ENCODE results near the gene RPP14.
"Not testable (repeated sequence)": the region's sequence is repeated elsewhere in the genome, so short reads cannot be mapped to it uniquely, and the experiment has no call there.

RPP14 gene

DNA sequence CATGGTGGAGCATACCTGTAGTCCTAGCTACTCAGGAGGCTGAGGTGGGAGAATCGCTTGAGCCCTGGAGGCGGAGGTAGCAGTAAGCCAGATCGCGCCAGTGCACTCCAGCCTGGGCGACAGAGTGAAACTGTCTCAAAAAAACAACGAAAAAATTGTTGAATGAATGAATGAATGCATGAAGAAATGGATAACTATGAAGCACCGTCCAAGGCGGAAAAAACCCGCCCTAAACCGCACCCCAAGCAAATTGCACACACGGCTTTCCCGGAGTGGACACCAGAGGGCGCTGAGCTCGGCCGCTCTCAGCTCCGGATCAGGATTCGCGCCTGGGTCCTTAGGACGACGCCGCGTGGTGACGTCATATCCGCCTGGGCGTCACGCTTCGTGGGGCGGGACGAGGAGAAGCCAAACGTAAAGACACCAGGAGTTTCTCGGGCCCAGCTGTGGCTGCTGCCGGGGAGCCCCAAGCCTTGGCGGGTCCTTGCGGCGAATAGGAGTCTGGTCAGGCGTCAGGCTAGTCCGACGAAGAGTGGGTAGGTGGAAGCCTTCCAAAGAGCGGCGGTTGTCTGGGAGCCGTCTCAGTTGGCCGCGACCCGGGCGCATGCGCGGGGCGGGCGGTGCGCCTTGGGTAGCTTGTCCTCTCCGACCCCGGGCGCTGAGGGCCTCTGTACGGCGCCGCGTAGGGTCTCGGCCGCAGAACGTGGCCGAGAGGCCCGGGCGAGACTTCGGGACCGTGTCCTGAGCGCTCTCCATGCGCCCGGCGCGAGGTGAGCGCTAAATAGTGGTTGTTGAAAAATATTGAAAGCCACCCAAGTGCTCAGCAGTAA lies at the start of gene RPP14, which contains the start of gene HTD2:
RPP14 (plus strand) TSS at position 364 of the 830 bp plus-strand sequence. CDS start 4,085 bp downstream, outside the sequence.
HTD2 (plus strand) TSS at position 639 of the 830 bp plus-strand sequence. CDS start 11,094 bp downstream, outside the sequence.
- peak; percentile 87 to 92 for DNase-seq

DNA sequence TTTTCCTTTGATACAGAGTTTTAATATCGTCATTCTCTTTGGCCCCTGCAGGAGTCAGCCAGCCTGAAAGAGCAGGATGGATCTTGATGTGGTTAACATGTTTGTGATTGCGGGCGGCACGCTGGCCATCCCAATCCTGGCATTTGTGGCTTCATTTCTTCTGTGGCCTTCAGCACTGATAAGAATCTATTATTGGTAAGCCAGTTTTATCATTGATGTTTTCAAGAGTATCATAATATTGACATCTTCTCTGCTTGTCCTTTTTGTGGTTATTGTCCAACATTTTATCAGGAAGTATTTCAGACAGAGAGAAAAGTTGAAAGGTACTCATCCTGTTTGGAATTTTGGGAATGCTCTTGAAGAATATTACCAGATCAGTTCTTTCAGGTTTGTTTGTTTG lies 49.5 kb upstream of the RPP14 start:
- DNase-seq, result no peak

DNA sequence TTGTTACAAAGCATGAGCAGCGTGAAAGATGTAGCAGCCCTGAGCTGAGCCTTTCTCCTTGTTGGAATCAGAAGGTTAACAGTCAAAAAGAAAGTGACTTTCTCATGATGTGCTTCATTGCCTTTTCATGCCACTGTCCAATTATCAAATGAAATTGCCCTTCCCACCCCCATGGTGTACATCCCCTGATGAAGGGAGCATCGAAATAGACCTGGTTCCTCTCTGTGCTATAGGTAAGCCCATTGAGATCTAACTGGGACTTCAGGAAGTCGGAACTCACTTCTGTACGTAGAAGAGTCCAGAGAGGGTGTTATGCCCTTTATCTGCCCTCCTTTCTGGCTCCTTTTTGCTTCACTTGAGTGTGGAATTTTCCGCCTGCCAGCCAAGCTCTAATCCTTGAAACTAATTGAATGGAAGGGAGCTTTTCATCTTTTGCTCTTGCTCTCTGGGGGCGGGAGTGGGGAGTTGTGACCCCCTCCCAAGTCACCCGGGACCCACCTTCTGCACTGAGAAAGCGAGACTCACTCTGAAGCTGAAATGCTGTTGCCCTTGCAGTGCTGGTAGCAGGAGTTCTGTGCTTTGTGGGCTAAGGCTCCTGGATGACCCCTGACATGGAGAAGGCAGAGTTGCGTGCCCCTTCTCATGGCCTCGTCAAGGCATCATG lies 47.5 kb upstream of the RPP14 start:
- DNase-seq, result no peak

DNA sequence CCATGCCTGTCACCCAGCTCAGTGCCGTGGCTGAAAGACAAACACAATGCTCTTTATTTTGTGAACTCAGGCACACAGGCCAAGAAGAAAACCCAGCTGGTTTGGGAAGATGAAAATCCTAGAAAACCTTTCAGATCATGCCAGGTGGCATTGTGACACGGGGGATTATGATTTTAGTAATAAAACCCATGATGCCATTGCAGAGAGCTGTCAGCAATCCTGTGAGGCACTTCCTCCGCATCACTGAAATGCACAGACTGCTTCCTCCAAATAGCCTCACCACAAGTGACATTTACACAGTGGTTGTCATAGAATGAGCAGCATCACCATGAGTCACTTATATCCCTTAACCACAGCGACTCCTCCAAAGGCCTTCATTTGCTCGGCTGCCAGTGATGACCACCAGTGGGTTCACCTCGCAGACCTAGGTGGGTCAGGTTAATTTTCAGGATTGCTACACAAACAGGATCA lies 45.7 kb upstream of the RPP14 start:
- no peak for DNase-seq

DNA sequence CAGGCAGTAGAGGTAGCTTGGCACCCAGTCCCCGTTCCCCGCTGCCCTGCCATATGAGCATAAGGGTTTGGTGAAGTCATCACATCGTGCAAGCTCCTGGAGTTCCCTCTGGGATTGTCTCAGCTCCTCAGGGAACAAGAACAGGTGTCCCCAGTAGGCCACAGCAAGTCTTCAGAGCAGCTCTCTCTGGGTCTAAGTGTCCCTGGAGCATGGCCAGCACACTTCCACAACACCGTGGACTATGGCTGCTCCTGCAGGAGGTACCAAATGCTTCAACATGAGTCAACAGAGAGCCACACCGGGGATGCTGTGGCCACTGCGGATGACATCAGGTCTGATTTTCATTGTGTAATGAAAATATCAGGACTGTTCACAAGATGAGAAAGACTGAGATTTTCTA lies 45.3 kb upstream of the RPP14 start:
- DNase-seq, result no peak

DNA sequence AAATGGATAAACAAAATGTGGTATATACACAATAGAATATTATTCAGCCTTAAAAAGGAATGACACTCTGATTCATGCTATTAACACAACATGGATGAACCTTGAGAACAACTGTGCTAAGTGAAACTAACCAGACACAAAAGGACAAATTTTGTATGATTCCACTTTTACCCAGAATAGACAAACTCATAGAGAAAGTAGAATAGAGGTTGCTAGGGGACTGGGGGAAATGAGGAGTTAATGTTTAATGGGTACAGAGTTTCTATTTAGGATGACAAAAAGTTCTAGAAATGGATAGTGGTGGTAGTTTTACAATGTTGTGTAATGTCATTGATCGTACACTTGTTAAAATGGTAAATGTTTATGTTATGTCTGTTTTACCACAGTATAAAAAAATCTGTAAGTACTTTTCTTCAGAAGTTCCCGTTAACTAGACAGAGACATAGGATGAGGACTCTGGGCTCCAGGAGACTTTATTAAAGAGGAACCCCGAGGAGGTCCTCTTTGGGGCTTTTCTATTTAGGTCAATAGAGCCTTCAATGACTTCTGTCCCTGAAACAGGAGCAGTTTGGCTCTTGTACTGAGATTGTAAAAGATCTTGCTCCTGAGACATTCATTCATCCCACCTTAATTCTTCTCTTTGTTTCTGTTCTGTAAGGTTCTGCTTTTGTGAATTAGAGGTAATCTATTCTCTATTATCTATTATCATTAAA lies 43.9 kb upstream of the RPP14 start:
- DNase-seq, result no peak

DNA sequence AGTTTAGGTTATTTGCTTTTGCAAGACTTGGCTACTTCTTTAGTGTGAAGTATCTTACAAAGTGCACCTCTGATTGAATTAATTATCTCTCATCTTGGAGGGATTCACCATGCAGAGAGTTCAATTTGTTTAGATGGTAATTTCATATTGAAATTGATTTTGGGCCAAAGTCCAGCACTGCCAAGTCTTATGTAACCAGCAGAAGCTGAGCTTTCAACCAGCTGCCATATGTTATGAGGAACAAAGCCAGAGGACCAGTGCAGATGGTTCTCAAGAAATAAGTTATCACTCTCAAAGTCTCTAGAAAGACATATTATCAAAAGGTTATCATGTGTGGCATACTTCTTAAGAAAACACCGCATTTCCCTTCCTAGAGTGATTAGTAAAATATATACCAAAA lies 39.5 kb upstream of the RPP14 start:
- peak in 1 of 2 experiments; percentile 43 for DNase-seq

DNA sequence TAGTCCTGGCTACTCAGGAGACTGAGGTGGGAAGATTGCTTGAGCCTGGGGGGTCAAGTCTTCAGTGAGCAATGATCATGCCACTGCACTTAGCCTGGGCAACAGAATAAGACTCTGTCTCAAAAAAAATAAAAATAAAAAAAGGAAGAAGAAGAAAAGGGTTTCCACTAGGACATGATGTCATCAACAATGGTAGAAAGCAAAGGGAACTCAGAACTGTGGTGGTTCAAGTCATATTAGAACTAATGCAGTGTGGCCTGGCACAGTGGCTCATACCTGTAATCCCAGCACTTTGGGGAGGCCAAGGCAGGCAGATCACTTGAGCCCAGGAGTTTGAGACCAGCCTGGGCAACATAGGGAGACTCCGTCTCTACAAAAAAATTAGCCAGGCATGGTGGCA lies 38.5 kb upstream of the RPP14 start:
- not testable (repeated sequence) for DNase-seq

DNA sequence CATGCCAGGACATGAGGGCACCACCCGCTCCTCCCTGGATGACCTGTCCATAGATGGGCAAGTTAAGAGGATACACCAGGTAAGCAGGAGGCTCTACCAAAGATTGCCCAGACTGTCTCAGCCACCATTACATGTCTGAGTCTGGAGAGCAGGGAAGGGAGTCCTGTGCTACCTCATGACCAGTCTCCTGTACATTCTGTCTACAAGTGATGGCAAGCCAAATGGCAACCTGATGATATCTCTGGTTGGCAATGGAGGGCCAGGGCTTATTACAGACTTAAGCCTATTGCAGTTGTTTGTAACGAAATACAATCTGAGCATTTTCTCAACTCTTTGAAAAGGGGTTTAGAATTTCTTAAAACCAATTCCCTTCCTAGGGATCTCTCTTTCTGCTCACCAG lies 36.7 kb upstream of the RPP14 start:
- DNase-seq, result no peak

DNA sequence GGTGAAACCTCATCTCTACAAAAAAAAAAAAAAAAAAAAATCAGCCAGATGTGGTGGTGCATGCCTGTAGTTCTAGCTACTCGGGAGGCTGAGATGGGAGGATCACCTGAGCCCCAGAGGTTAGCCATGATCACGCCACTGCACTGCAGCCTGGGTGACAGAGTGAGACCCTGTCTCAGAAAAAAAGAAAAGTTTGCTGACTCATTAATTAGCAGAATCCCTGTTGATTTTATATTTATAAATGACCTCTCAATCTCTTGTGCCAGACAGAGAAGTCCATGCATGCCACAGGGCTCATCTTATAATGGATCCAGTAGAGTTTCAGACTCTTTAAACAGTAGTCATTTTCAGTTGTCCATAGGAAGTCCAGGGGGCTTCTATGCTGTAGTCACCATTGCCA lies 35.6 kb upstream of the RPP14 start:
- no peak for DNase-seq

DNA sequence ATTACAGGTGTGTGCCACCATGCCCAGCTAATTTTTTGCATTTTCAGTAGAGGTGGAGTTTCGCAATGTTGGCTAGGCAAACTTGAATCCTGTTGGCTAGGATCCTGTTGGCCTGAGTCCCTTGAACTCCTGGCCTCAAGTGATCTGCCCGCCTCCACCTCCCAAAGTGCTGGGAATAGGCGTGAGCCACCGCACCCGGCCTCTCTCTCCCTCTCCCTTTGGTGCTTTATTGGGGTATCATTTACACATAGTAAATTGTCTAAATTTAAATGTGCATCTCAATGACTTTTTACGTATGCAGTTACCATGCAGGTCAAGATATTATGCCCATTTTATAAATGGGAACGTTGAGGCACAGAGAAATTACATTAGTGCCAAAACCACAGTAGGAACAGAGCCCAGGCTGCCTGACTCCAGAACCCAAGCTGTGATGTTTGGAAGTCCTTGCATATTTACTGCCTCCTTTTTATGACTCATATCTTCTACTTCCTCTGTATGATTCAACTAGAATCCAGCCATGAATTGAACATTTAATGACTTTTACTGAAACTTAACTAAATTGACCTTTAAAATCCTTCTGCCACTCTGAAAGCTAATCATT lies 34.0 kb upstream of the RPP14 start:
- DNase-seq, result no peak

DNA sequence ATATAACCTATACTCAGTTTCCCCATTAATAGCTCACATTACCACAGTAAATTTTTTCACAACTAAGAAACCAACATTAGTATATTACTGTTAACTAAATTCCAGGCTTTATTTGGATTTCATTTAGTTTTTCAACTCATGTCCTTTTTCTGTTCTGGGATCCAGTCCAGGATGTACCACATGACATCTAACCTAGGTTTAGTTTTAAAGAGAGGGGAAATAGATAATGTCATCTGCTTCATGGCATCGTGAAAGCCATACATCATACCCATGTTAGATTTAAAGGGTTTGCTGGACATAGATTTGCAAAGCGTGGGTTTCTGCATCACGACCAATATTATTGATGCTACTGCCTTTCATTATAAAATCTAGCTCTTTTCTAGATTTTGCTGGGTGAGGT lies 33.2 kb upstream of the RPP14 start:
- DNase-seq, result no peak

DNA sequence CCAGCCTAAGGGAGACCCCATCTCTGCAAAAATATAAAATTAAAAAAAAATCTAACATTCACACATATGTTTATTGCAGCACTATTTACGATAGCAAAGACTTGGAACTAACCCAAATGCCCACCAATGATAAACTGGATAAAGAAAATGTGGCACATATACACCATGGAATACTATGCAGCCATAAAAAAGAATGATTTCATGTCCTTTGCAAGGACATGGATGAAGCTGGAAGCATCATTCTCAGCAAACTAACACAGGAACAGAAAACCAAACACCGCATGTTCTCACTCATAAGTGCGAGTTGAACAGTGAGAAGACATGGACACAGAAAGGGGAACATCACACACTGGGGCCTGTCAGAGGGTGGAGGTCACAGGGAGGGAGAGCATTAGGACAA lies 32.7 kb upstream of the RPP14 start:
- not testable (repeated sequence) for DNase-seq

DNA sequence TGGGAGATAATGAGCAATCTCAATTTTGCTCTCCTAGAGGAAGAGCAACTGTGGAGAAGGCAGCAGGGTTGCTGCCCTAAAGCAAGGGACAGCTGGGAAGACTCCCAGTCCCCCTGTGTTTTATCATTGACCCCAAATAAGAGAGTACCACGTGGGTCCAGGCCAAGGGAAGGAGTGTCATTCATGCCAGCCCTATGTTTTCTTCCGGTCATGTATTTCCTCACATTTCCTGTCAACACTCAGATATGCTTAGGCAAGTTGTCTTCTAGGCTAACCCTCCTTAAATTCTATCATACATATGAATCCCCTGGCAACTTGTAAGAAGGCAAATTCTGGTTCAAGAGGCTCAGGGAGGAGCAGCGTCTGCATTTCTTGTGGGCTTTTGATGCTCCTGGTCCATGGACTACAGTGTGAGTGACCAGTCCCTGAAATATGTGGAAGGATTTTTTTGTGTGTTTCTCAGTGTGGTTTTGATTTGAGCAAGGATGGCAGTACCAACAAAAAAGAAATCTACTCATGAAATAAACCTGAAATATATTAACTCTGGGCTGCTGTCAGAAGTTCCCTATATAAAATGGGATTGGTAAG lies 31.9 kb upstream of the RPP14 start:
- DNase-seq, result no peak

DNA sequence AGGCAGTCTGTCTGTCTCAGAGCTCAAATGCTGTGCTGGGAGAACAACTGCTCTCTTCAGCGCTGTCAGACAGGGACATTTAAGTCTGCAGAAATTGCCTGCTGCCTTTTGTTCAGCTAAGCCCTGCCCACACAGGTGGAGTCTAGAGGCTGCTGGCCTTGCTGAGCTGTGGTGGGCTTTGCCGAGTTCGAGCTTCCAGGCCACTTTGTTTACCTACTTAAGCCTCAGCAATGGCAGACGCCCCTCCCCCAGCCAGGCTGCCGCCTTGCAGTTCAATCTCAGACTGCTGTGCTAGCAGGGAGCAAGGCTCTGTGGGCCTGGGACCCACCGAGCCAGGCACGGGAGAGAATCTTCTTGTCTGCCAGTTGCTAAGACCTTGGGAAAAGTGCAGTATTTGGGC lies 25.0 kb upstream of the RPP14 start:
- no peak for DNase-seq

DNA sequence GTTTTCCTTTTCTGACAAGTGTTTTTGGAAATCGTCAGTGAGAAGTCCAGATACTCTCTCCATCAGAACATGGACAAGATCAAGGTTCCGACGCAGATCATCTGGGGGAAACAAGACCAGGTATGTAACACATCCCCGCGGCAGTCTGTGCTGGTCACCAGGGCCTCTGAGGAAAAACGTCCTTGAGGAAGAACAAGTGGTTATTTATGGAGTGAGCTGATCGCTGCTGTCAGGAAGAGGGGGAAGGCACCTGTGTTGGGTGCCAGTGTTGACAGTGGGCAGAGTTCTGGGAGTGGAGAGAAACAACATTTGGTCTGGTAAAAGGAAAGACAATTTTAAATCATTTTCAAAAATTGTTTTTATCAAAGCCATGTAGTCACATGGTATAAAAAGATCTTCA lies 20.7 kb upstream of the RPP14 start:
- DNase-seq, result no peak

DNA sequence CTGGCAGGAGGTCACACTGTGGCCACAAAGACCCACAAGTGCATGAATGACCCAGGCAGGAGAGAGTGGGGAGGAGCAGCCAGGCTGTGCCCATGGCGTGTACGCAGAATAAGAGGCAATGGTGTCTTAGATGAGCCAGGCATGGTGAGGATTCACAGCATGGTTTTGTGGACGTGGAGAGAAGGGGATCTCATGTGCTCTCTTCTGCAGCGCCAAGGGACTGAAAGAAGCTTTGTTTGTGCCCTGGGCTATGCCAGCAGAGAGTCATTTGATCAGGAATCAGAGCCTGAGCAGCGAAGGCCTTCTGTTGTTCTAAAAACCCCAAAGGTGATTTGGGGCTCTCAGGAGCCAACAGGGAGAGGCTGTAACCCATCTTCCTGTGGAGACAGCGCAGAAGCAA lies 18.7 kb upstream of the RPP14 start:
- no peak for DNase-seq

DNA sequence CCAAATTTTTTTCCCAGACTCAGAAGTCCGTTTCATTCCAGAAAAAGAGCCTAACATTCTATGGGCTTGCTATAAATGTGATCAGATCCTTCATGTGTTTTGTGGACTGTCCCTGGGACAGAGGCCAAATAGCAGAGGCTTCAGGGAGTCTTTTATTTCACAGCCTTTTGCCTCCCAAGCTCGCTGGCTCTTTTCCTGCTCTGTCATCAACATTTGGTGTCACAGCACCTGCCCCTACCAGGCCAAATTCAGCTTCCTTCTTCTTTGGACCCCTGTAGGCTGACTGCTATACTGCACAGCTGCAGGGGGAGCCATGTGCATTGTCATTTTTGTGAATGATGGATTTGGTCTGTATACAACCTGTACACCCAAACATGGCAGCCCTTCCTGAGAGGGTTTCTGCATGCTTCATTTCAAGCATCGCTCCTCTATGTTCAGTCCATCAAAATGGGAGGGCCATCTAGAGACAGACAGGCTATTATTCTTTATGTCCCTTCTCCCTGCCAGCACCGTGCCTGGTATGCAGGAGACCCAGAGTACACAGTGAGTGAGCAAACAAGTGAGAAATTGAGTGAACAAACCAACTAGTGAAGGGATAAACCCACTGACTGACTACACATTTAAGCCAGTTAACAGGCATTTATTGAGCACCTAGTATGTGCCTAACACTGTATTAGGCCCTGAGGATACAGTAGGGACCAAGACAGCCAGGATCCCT lies 17.9 kb upstream of the RPP14 start:
- DNase-seq, result no peak

DNA sequence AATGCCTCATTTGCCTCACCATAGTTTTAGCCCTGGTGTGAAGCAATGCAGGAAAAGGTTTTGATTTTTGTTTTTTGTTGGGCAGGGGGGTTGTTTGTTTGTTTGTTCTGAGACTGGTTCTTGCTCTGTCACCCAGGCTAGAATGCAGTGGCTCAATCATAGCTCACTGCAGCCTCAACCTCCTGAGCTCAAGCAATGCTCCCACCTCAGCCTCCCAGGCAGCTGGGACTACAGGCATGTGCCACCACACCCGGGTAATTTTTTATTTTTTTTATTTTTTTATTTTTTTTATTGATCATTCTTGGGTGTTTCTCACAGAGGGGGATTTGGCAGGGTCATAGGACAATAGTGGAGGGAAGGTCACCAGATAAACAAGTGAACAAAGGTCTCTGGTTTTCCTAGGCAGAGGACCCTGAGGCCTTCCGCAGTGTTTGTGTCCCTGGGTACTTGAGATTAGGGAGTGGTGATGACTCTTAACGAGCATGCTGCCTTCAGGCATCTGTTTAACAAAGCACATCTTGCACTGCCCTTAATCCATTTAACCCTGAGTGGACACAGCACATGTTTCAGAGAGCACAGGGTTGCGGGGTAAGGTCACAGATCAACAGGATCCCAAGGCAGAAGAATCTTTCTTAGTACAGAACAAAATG lies 17.0 kb upstream of the RPP14 start:
- DNase-seq, result not testable (repeated sequence)

DNA sequence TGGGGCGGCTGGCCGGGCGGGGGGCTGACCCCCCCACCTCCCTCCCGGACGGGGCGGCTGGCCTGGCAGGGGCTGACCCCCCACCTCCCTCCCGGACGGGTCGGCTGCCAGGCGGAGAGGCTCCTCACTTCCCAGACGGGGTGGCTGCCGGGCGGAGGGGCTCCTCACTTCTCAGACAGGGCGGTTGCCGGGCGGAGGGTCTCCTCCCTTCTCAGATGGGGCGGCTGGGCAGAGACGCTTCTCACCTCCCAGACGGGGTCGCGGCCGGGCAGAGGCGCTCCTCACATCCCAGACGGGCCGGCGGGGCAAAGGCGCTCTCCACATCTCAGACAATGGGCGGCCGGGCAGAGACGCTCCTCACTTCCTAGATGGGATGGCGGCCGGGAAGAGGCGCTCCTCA lies 15.6 kb upstream of the RPP14 start:
- not testable (repeated sequence) for DNase-seq

DNA sequence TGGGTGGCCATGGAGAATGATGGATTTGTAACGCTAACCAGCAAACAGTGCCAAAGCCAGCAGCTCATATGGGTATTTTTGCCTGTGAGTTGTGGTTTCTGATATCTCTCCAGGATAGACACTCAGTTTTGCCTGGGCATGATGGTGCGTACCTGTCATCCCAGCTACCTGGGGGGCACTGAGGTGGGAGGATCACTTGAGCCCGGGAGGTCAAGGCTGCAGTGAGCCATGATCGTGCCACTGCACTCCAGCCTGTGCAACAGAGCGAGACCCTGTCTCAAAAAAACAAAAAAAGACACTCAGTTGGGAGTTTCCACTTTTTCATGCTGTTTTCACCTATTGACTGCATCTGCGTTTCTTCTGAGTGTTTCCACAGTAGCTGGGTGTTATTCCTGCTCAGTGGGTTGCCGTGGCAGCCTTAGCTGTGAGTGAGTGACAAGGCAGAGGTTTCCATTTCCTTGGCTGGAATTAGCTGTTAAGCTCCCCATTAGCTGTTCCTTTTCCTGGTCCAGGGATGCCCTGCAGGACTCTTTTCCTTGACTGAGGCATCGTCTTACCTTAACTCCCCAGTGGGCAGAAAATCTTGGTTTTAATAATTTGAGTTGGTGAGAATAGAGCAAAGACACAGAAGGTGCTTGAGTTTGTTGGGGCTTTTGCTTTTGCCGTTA lies 14.2 kb upstream of the RPP14 start:
- no peak for DNase-seq
